GM19043 (cell line): ENCODE results near the gene CLK3.
"Not testable (repeated sequence)": the region's sequence is repeated elsewhere in the genome, so short reads cannot be mapped to it uniquely, and the experiment has no call there.

Source experiments
- ATAC-seq: cut with Tn5 transposase; IDR thresholded peaks from one replicate; pipeline ENCODE4 v1.9.1; 2021; ENCODE audit warnings: low read depth; ENCODE audit not compliant: unreplicated experiment

The CLK3 gene

GRCh38 chr15:74635228-74635627 lies 19.6 kb downstream of the CLK3 start:
- no peak for ATAC-seq

GRCh38 chr15:74636984-74637383 lies 21.3 kb downstream of the CLK3 start:
- ATAC-seq = no peak

GRCh38 chr15:74641151-74641550 lies 25.5 kb downstream of the CLK3 start:
- ATAC-seq = no peak

- ATAC-seq = no peak
Observed at GRCh38 chr15:74642348-74642733, 26.7 kb downstream of the CLK3 start.

GRCh38 chr15:74642734-74643664 lies 27.4 kb downstream of the CLK3 start:
- ATAC-seq = no peak

- no peak for ATAC-seq
Observed at GRCh38 chr15:74643665-74644204, 28.1 kb downstream of the CLK3 start.

- no peak for ATAC-seq
Observed at GRCh38 chr15:74646480-74646879, 30.8 kb downstream of the CLK3 start.

GRCh38 chr15:74648051-74648842 lies 32.6 kb downstream of the CLK3 start:
- ATAC-seq = no peak

- ATAC-seq = no peak
Observed at GRCh38 chr15:74651242-74651741, 35.7 kb downstream of the CLK3 start.

GRCh38 chr15:74653426-74654102 lies 37.9 kb downstream of the CLK3 start:
- no peak for ATAC-seq

- no peak for ATAC-seq
Observed at GRCh38 chr15:74655424-74655823, 39.8 kb downstream of the CLK3 start.

- ATAC-seq = no peak
Observed at GRCh38 chr15:74656935-74657535, 41.4 kb downstream of the CLK3 start.

- ATAC-seq = no peak
Observed at GRCh38 chr15:74657846-74658245, 42.2 kb downstream of the CLK3 start.

- ATAC-seq = not testable (repeated sequence)
Observed at GRCh38 chr15:74661280-74661679, 45.6 kb downstream of the CLK3 start.

GRCh38 chr15:74662064-74662860 lies 46.6 kb downstream of the CLK3 start:
- no peak for ATAC-seq

- ATAC-seq = no peak
Observed at GRCh38 chr15:74663303-74664027, 47.8 kb downstream of the CLK3 start.

GRCh38 chr15:74664028-74664616 lies 48.5 kb downstream of the CLK3 start:
- no peak for ATAC-seq

GRCh38 chr15:74664670-74665069 lies 49.0 kb downstream of the CLK3 start:
- no peak for ATAC-seq
